ENCODE data around the gene ARSB. TPM values are rescaled to one million over a fixed set of nuclear protein-coding genes. Genes with fewer than 3 reads are reported as not detected.

Gene ARSB
- total RNA-seq, 2 experiments from 2014 or later, result 9.2 TPM

GRCh38 chr5:78890667-78891379 lies 94.3 kb downstream of the ARSB start:
- ChIA-PET CTCF (ENCODE audit: unreplicated experiment) (no interaction called here), POLR2A (interaction anchor here (1.0 kb wide), 1 partner anchor 41 kb away, joined by 4 read pairs; no protein-coding TSS in a partner anchor)
- no peak overlapping the region for H2AFZ ChIP-seq (ENCODE audit: low read length)
- H3K79me2 ChIP-seq (ENCODE audit: insufficient read depth, low read depth, low read length), result no peaks in the 10 kb centered on the region
- no TSS peak for BruUV-seq (replicated peaks)
- H3K27ac ChIP-seq (ENCODE audit: low read depth, low read length, poor library complexity, severe bottlenecking), result no peak overlapping the region
- no peak overlapping the region for H3K4me2 ChIP-seq (ENCODE audit: low read length)
- H4K20me1 ChIP-seq (ENCODE audit: insufficient read depth, low read length), result no peaks in the 10 kb centered on the region
- H3K4me1 ChIP-seq (ENCODE audit: insufficient read depth, low read length, poor library complexity, severe bottlenecking), result peaks cover 40% of the 10 kb centered on the region
- H3K9me2 ChIP-seq (ENCODE audit: insufficient read depth, low read length), result no peaks in the 10 kb centered on the region
- H3K9me3 ChIP-seq (ENCODE audit: low read length), result no peaks in the 10 kb centered on the region; the same call in 1 of the 2 replicates
- TF ChIP-seq, protein P1, sequence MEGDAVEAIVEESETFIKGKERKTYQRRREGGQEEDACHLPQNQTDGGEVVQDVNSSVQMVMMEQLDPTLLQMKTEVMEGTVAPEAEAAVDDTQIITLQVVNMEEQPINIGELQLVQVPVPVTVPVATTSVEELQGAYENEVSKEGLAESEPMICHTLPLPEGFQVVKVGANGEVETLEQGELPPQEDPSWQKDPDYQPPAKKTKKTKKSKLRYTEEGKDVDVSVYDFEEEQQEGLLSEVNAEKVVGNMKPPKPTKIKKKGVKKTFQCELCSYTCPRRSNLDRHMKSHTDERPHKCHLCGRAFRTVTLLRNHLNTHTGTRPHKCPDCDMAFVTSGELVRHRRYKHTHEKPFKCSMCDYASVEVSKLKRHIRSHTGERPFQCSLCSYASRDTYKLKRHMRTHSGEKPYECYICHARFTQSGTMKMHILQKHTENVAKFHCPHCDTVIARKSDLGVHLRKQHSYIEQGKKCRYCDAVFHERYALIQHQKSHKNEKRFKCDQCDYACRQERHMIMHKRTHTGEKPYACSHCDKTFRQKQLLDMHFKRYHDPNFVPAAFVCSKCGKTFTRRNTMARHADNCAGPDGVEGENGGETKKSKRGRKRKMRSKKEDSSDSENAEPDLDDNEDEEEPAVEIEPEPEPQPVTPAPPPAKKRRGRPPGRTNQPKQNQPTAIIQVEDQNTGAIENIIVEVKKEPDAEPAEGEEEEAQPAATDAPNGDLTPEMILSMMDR (conservative IDR thresholded peaks at IDR 0.05; ENCODE audit: low read length), result no peak
- TF ChIP-seq EZH2phosphoT487 (IDR thresholded peaks at IDR 0.05; ENCODE audit: borderline replicate concordance, low read depth, low read length), result no peak
- no peak overlapping the region for H3K4me3 ChIP-seq (ENCODE audit: low read depth, low read length, poor library complexity, severe bottlenecking)
- DNase-seq (ENCODE audit: low spot score), result no peak
- intact Hi-C loops (cut with micrococcal nuclease; ENCODE audit: unreplicated experiment), result no loop called here
- H3K36me3 ChIP-seq (ENCODE audit: insufficient read depth, low read length), result peaks cover 6% of the 10 kb centered on the region; the same call in 1 of the 2 replicates

DNA sequence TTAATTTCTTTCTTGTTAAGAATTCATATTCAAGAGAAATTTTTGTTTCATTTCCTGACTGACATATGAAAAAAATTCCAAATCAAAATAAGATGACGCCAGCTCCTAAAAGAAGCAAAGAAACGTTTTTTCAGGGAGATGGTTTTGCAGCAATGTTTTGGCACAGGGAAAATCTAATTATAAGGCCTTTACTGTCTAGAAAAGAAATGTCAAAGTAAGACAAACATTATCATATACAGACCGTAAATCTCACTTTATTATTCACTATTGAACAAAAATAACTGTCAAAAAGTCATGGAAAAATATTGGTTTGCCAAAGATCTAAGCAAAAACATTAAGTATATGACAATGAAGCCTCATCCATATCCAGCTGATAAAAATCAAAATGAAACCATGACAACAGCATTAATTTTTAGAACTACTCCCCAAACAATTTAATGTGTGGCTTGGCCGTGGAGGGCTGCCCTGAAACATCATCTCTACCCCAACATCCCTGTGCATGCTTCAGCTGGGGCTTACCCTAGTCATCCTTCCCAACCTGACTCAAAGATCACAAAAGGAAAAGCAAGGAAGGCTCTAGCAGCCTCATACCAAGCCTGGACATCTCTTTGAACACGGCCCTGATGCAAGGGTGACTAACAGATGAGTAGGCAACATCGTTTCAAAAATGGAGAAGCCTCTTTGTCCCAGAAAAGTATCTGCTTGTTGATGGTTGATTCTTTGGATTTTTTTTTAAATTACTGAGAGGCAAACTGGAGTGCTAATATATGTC lies 95.6 kb downstream of the ARSB start:
- TF ChIP-seq, protein P1 (conservative IDR thresholded peaks at IDR 0.05; ENCODE audit: low read length), result no peak
- no peak for TF ChIP-seq EZH2phosphoT487 (IDR thresholded peaks at IDR 0.05; ENCODE audit: borderline replicate concordance, low read depth, low read length)

More for the DNA sequence above, 95.6 kb downstream of the ARSB start:
- no peak overlapping the region for H3K27ac ChIP-seq (ENCODE audit: low read depth, low read length, poor library complexity, severe bottlenecking)
- BruUV-seq (replicated peaks), result no TSS peak
- H4K20me1 ChIP-seq (ENCODE audit: insufficient read depth, low read length), result no peaks in the 10 kb centered on the region
- H3K4me2 ChIP-seq (ENCODE audit: low read length), result no peak overlapping the region
- intact Hi-C loops (cut with micrococcal nuclease; ENCODE audit: unreplicated experiment), result loop anchor here (5.0 to 10.0 kb wide), 2 partner anchors 78 to 425 kb away; no protein-coding TSS in a partner anchor
- CTCF ChIA-PET (ENCODE audit: unreplicated experiment), result no interaction called here
- H3K9me3 ChIP-seq (ENCODE audit: low read length), result no peaks in the 10 kb centered on the region; the same call in 1 of the 2 replicates
- POLR2A ChIA-PET, result no interaction called here
- H3K9me2 ChIP-seq (ENCODE audit: insufficient read depth, low read length), result no peaks in the 10 kb centered on the region
- H3K4me1 ChIP-seq (ENCODE audit: insufficient read depth, low read length, poor library complexity, severe bottlenecking), result peaks cover 37% of the 10 kb centered on the region
- H3K4me3 ChIP-seq (ENCODE audit: low read depth, low read length, poor library complexity, severe bottlenecking), result no peak overlapping the region
- H3K36me3 ChIP-seq (ENCODE audit: insufficient read depth, low read length), result peaks cover 10% of the 10 kb centered on the region; the same call in 1 of the 2 replicates
- no peak overlapping the region for H2AFZ ChIP-seq (ENCODE audit: low read length)
- H3K79me2 ChIP-seq (ENCODE audit: insufficient read depth, low read depth, low read length), result no peaks in the 10 kb centered on the region
- DNase-seq (ENCODE audit: low spot score), result no peak

Data from OCI-LY7 (cell line).